NCI-H2107 (cell line): ENCODE measurements around the gene METRN.
A peak's percentile ranks its signal among the peaks of the same experiment; 100 is the strongest.
"Not testable (repeated sequence)": the region's sequence is repeated elsewhere in the genome, so short reads cannot be mapped to it uniquely, and the experiment has no call there.

Experiments used
- DNase-seq: peaks from one replicate; lab custom pipeline; 2025; lab: John Stamatoyannopoulos, UW

METRN gene

DNA sequence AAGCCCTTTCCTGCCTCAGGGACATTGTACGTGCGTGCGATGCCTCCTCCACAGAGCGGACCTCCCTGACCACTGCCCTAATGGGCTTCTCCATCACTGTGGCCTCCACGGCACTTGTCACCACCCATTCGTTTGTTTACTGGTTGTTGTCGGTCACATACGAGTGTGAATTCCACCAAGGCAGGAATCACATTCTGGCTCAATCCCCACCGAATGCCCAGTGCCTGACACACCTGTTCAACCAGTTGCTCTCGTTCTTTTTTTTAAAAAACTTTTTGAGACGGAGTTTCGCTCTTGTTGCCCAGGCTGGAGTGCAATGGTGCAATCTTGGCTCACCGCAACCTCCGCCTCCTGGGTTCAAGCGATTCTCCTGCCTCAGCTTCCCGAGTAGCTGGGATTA, 23.7 kb upstream of the METRN start:
- not testable (repeated sequence) for DNase-seq

DNA sequence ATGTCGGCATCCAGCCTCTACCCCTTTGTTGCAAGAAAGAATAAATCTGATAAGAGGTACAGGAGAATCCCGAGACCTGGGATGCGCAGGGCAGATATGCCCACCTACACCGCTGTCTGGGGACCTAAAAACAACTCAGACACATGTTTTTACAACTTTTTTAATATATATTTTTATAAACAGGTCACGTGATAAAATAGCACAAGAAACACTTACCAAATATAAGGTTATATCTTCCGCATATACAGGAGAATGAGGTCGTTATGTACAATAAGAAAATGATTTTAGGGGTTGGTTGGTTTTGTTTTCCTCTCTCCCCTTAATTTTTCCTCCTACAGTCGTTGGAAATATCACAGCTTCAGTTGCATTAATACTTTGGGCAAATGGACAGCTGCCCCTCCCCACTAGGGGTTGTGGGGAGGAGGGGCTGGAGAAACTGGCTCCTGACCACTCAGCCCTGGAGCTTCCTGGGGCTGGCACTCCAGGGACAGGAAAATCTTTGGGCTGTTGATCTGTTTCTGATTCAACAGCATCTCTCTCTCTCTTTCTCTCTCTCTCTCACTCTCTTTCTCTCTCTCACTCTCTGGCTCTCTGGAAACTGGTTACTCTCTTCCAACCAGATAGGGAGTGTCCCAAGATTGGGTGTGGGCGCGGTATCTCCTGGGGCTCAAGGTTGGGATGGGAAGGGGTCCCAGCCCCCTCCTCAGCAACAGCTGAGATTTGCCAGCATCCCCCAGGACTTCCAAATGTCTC, 22.4 kb upstream of the METRN start:
- DNase-seq: no peak

DNA sequence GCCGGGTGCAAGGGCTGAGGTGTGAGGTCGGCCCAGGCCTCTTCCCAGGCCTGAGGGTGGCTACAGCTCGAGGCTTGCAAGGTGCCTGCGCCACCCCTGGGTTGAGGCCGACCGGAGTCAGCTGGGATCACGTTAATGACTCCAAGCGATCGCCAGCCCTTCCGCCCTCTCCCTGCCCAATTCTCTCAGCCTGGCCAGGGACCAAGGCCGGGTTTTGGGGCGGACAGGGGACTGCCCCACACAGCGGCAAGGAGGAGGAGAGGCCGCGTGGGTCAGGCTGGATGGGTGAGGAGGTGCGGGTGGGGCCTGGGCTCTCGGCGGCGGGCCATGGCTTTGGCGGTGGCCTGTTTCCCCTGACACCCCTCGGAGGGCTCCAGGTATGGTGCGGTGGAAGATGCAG, 21.6 kb upstream of the METRN start:
- no peak for DNase-seq

DNA sequence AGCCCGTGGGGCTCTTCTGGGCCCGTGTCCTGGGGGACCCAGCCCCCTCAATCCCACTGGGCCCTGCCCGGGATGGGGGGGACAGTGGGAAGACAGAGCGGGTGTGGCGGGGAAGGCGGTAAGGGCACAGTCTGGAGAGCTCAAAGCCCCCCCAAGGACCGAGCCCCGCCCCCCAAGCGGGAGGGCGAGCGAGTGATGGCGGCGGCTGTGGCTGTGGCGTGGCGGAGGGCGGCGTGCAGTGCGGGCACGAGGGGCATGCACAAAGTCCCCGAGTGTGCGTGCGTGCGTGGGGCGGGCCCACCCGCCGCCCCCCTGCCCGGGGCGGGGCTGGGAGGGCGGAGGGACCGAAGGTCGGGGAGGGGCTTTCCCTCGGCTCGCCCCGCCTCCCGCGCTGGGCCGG, 21.2 kb upstream of the METRN start:
- DNase-seq: no peak

DNA sequence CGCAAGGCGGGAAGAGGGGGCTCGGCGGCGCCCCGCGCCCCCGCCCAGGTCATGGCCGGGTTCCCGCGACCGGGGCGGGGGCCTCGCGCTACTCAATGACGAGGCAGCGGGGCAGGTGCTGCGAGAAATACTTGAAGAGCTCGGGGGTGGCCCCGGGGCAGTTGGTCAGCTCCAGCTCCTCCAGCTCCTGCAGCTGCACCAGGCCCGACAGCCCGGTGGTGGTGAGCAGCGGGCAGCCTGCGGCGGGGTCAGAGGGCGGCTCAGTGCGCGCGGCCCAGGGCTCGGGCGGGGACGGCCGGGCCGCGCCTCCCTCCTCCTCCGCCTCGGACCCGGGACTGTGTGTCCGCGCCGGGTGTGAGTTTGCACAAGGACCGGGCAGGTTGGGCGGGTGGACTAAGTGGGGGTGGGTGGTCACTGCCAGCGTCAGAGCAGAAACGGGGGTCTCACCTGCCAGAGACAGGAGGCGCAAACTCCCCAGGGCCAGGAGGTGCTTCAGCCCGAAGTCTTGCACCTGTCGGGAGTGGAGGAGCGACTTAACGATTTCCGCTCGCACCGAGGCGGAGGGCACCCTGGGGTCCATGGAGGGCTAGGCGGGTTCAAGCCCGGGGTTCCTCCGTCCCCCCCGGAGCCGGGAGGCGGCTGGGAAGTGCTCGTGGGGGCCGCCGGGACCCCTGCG, 20.6 kb upstream of the METRN start:
- no peak for DNase-seq

DNA sequence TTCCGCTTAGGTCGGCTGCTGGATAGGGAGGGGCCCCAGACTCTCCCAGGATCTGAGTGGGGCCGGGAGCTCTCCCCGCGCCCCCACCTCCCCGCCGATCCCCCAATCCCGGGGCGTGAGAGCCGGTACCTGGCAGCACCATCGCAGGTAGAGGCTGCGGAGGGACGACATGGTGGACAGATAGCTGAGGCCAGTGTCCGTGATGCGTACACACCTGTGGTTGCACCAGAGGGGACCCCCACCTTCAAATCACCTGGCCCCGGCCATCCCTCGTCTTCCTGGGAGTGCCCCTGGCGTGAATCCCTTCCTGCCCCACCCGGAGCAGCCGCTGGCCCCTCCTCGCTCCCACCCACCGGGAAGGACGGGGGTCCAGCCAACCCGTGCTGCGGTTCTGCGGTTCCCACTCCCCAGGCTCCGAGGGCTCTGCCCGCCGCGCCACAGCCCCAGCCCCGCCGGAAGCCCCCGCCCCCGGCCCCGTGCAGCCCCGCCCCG, 20.0 kb upstream of the METRN start:
- no peak for DNase-seq

DNA sequence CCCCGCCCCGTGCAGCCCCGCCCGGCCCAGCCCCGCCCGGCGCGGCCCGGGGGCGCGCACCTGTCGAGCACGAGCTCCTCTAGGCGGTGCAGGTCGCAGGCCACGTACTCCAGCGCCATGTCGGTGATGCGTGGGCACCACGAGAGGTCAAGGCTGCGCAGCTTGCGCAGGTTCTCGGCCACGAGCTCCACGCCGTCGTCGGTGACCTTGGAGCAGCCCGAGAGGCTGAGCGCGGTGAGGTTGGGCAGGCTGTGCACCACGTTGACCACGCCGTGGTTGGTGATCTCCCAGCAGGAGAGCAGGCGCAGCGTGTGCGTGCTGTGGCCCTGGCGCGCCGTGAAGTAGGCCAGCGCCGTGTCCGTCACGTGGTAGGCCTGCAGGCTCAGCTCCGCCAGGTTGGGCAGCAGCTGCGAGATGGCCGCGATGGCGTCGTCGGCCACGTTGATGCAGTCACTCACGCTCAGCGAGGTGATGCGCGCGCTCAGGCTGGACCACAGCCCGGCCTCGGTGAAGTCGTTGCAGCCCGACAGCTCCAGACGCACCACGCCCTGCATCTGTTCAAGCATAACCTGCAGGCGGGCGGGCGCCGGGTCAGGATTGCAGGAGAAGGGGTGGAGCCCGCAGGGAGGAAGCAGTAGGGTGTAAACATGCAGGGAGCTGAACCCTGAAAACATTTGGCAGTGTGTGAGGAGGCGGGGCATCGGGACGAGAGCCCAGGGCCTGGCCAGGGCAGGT, 19.4 kb upstream of the METRN start:
- DNase-seq: peak; percentile 74

DNA sequence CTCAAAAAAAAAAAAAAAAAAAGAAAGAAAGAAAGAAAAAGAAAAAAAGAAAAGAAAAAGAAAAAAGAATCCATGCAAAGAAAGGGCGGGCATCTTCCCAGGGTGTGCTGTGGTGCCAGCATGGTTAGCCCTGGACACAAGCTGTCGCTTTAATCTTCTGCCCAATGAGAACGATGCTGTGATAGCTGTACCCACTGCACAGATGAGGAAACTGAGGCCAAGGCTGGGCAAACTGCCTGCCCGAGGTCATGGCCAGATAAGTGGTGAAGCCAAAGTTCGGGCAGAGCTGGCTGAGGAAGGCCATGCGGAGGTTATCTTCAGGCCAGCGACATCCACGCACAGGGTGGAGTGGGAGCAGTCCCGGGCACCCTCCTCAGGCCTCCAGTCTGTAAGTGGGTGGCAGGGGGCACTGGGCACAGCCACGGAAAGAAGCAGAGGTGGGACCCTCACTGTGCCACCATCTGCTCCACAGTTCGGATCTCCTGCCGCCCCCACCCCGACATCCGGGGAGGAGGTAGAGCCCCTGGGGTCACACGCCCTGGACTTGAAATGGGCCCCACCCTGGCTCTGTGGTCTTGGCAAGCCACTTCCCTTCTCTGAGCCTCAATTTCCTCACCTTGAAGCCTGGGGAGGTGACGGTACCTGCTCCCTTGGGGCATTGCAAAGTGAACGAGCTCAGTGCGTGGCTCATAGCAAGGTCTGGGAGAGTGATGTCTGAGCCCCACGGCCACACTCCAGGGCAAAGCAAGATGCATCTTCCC, 15.8 kb upstream of the METRN start:
- DNase-seq: no peak

DNA sequence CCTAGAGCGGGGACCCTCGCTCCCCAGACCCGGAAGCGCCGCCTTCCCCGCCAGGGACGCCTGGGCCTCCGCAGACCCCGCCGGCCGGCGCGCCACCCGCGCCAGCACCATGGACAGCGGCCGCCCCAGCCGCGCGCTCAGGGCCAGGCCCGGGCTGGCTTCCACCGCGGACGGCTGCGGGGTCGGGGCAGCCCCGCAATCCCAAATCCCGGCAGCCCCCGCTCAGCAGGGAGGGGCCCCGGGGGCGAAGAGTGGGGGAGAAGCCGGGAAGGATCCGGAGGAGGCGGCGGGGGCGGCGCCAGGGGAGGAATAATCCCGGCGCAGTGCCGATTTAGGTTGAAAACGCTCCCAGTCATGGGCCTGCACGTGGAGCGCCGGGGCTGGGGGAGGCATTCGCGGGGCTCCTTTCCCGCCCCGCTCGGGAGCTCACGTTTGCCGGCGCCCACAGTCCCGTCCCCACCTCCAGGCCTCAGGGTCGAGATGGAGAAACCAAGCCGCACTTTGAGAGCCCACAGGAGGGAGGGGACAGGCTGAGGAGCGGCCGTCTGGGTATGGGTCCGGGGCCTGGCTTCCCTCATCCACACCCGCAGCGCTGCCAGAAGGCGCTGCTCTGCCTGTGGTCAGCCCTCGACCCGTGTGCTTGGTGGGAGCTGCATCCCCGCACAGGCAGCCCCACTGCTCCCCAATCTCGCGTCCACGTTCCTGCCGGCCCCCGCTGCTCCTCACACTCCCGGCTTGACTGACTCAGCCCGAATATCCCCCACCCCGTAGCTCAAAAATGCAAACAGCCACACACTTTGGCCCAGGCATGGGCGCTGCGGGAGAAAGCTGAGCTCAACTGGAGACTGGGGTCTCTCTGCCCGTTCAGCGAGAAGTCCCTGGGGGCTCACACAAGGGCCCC, 14.0 kb upstream of the METRN start:
- DNase-seq: no peak

DNA sequence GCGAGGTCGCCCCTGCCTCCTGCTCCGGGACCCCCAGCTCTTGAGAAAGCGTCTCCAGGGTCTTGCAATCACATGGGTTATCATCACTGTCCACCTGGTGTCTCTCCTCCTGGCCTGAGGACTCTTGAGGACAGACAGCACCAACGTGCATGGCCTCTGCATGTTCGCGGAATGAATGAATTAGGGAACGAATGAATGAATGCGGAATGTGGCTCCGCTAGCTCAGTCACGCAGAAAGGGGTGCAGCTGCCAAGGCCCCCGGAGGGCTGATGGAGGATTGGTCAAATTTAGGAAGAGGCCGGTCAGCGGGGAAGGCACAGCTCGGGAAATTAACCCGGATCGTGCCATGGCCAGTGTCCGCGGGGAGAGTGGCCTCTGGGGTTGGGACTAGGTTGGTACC, 12.6 kb upstream of the METRN start:
- no peak for DNase-seq

DNA sequence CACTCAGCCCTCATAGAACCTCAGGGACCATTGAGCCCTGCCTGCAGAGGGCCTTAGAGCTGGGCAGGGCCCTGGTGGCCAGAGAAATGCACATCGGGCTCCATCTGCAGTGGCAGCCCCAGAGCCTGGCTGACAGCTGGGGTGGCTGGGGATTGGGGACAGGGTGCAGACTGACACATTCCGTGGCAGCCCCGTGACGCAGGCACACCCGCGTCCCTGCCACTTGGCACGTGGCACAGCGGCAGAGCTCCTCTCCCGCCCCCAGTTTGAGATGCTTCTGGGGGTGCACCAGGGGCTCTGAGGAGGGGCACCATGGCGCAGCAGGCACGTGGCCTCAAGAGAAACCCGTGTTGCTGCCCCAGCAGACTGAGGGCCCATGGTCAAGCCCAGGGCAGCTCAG, 11.5 kb upstream of the METRN start:
- no peak for DNase-seq

DNA sequence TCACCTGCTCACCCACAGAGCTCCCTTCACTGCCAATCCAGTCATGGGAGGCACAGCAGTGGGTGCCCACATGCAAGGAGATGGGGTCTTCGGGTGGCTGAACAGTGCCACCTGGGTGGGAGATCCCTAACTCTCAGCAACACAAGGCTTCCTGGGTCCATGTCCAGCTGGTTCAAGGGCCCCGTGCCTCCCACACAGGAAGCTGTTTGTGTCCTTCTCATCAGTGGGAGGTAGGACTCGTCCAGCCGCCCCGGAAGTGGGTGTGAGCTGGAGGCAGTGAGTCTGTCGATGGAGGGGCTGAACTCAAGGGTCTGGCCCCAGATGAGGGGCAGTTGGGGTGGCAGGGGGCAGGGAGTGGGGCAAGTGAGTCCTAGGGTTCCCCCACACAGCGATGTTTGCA, 10.9 kb upstream of the METRN start:
- DNase-seq: no peak

DNA sequence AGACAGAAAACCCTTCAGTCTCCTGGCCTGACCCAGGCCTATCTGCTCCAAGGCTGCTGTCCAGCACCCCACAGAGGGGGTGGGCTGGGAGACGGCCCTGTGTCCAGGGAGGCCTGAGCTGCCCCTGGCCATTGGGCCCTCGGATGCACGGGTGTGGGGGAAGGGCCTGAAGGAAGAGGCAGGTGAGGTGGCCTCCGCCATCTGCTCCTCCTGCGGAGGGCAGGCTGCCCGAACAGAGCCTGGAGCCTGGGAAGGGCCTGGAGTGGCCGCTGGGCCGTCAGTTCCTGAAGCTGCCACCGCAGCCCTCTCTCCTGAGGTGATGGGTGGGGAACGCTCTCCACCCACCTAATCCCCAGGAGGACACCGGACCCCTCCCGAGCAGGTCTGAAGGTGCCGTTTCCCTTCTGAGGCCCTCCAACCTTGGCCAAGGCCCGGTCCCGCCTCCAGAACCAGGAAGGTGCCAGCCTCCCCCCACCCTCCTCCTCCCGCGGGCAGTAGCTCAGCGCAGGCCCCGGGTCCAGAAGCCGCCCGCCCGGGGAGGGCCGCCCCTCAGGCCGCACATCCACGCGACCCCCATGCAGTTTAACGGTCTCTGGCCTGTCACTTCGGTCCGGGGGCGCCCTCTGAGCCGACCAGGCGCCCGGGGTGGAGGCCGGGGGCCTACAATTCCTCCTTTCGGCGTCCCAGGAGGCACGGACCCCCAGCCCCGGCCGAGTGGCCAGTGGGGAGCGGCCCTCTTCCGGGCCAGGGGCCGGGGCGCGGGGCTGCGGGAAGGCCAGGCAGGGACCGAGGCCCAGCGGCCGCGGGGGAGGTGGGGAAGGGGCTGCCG, 10.2 kb upstream of the METRN start:
- no peak for DNase-seq

DNA sequence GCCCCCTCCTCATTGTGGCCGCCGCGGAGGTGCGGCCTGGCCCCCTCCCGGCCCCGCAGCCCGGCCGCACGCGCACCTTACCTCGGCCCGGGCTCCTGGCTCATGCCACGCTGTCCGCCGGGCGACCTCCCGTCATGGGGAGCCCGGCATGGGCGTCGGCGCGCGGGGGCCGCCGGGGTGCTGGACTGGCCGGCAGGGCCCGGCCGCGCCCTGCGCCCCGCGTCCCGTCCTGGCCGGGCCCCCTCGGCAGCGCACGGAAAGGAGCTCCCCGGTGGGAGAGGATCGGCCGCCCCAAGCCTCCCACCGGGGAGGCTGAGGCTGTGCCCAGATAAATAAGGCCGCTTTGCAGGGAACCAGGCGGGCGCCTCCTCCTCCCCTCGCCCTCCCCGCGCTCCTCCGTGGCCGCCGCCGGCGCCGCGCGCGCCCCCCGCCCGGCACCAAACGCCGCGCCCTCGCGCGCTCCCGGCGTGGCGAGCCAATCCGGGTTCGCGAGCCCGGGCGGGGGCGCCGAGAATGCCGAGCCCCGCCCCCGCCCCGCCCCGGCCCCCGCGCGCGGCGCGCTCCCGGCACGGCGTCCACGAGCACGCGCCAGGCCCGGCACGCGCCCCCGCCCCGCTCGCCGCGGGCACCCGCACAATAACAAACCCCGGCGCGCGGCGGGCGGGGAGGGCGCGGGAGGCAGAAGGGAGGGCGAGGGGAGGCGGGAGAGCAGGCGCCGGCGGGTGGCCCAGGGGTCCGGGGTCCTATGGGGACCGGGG, 9.3 kb upstream of the METRN start, which contains the start of gene FBXL16:
FBXL16 (minus strand) TSS at position 371 of the 758 bp plus-strand sequence. CDS start 8,396 bp downstream, outside the sequence.
- DNase-seq: peak; percentile 82

DNA sequence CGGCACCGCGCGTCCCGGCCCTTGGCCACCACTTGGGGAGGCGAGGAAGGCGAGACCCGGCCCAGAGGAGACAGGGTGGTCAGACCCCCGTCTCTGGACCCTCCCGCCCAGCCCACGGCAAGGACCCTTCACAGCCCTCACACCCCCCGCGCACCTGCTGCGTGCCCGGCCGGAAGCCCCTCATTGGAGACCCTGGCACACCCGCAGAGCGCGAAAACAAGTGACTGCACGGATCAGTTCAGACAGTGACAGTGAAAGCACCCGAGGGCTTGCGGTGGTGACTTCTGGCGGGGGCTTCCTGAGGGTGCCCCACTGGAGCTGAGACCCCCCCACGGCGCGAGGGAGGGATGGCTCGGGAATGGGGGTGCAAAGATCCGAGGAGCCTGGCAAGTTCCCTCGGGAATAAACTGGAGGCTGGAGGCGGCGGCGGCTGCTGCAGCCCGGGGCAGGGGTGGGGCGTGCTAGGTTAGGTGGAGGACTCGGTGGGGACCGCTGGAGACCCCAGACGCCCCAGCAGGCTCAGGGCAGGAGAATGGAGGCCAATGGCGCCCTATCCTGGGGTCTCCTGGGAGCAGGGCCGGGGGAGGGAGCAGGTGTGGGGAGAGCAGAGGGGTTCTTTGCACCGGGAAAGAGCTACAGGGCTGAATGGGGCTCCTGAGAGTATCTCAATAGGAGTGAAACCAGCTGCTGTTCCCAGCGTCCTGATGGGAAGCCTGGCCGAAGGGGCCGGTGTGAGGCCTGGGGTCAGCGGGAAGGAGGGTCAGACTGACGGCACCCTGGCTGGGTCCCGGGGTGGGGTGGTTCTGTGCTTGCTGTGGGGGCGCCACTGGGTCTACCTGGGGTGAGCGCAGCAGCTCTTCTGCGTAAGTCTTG, 8.5 kb upstream of the METRN start:
- no peak for DNase-seq

DNA sequence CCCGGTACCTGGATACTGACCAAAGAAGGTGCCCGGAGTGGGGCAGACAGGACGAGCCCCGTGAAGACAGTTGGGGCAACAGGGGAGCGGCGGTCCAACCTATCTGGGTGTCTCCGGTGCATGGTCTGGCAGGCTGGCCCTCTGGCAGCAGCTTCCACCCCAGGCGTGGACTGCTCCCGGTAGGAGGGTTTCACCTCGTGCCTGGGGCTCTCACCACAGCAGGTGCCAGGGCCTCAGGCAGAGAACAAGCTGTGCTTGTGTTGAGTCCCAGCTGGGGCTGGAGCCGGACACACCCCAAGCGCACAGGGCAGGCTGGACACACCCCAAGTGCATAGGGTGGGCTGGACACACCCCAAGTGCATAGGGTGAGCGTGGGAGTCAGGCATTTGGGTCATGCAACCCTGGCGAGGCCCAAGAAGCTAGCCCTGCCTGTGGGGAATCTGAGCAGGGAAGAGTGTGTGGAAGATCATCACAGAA, 7.8 kb upstream of the METRN start:
- no peak for DNase-seq

DNA sequence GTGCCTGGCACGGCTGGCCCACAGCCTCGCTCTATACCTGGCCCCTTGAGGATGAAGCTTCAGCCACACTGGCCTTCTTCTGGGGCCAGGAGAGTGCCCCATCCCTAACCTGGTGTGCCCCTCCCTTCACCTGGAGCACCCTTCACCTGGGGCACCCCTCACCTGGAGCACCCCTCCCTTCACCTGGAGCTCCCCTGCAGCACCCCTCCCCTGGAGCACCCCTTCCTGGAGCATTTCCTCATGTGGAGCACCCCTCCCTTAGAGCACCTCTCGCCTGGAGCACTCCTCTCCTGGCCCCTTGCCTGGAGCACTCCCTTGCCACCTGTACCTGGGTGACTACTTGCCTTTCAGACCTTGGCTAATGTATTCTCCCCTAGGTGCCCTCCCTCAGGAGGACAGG, 6.9 kb upstream of the METRN start:
- DNase-seq: no peak

DNA sequence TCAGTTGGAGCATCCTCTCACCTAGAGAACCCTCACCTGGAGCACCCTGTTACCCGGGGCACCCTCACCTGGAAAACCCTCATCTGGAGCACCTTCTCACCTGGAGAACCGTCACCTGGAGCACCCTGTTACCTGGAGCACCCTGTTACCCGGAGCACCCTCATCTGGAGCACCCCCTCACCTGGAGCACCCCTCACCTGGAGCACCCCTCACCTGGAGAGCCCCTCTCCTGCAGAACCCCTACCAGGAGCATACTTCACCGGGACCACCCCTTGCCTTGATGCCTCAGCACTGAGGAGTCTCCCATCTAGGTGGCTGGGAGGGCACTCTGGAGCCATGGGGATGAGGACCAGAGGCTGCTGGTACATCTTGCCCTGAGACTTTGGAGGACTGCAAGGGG, 6.0 kb upstream of the METRN start:
- DNase-seq: no peak
